COLO829 (cell line): ENCODE measurements around the gene EEF2K.
"Not testable (repeated sequence)": the region's sequence is repeated elsewhere in the genome, so short reads cannot be mapped to it uniquely, and the experiment has no call there.

Experiments used
- DNase-seq: peaks from one replicate; pipeline ENCODE4 v3.0.0; 2012; ENCODE audit warnings: low spot score

Gene EEF2K

GRCh38 chr16:22206013-22206841, at the start of gene EEF2K:
EEF2K (plus strand) TSS chr16:22206278; CDS start chr16:22225730, 19,452 bp downstream.
- peak; percentile 94 for DNase-seq

GRCh38 chr16:22161401-22161800, 44.7 kb upstream of the EEF2K start:
- DNase-seq: no peak

- DNase-seq: peak; percentile 9
Measured at GRCh38 chr16:22161999-22162655, 44.0 kb upstream of the EEF2K start, which contains the start of gene SDR42E2. SDR42E2 (plus strand) TSS chr16:22162506; CDS start chr16:22165583, 3,077 bp downstream.

- DNase-seq: no peak
Measured at GRCh38 chr16:22162656-22163009, 43.4 kb upstream of the EEF2K start.

GRCh38 chr16:22163806-22164205, 42.3 kb upstream of the EEF2K start:
- no peak for DNase-seq

- no peak for DNase-seq
Measured at GRCh38 chr16:22164482-22164881, 41.6 kb upstream of the EEF2K start.

- no peak for DNase-seq
Measured at GRCh38 chr16:22165508-22166285, 40.4 kb upstream of the EEF2K start.

- no peak for DNase-seq
Measured at GRCh38 chr16:22171953-22172352, 34.1 kb upstream of the EEF2K start.

GRCh38 chr16:22172642-22173041, 33.4 kb upstream of the EEF2K start:
- not testable (repeated sequence) for DNase-seq

- DNase-seq: no peak
Measured at GRCh38 chr16:22174642-22175041, 31.4 kb upstream of the EEF2K start.

GRCh38 chr16:22177968-22178930, 27.8 kb upstream of the EEF2K start:
- DNase-seq: no peak

GRCh38 chr16:22181426-22181825, 24.7 kb upstream of the EEF2K start:
- no peak for DNase-seq

GRCh38 chr16:22181843-22182242, 24.2 kb upstream of the EEF2K start:
- no peak for DNase-seq

GRCh38 chr16:22183335-22183734, 22.7 kb upstream of the EEF2K start:
- DNase-seq: no peak

- DNase-seq: no peak
Measured at GRCh38 chr16:22183901-22184614, 22.0 kb upstream of the EEF2K start.

- no peak for DNase-seq
Measured at GRCh38 chr16:22184615-22184968, 21.5 kb upstream of the EEF2K start.

- DNase-seq: no peak
Measured at GRCh38 chr16:22186517-22186916, 19.6 kb upstream of the EEF2K start.

GRCh38 chr16:22188267-22188594, 17.8 kb upstream of the EEF2K start:
- DNase-seq: no peak

- peak; percentile 73 for DNase-seq
Measured at GRCh38 chr16:22188595-22189442, 17.3 kb upstream of the EEF2K start.

GRCh38 chr16:22189473-22190080, 16.5 kb upstream of the EEF2K start:
- no peak for DNase-seq
